HEK293 (cell line): ENCODE results near the gene TWIST2.

Experiments
- CTCF ChIA-PET: fragments of 350-600 bp; formaldehyde crosslinking; extraction: SDS; loops from one replicate; lab custom pipeline; 2021; ENCODE audit warnings: antibody characterized with exemption; lab: Yijun Ruan, JAX
- POLR2A ChIA-PET: fragments of 300-600 bp; formaldehyde crosslinking; extraction: SDS; loops from one replicate; lab custom pipeline; 2020; ENCODE audit warnings: antibody characterized with exemption, inconsistent platforms; lab: Yijun Ruan, JAX
- H3K27ac ChIP-seq: fragments of 200-500 bp; sonication (Bioruptor generic); 2 replicates; pipeline ENCODE4 v1.5.1; 2014; ENCODE audit warnings: low read depth, low read length, control low read depth, inconsistent platforms; ENCODE audit errors: extremely low read depth
- H3K36me3 ChIP-seq, 2 experiments: fragments of 200-500 bp in 1 of 2; sonication (Bioruptor generic) in 1 of 2; 1 replicate in 1 of 2; 2 replicates in 1 of 2; pipeline ENCODE4 v1.5.1; 2014 to 2017; ENCODE audit warnings: inconsistent platforms in 2 of 2, low read length in 2 of 2; ENCODE audit not compliant: control insufficient read depth in 2 of 2, insufficient read depth in 1 of 2
- H3K4me1 ChIP-seq: fragments of 200-500 bp; sonication (Bioruptor generic); 2 replicates; pipeline ENCODE4 v1.5.1; 2014; ENCODE audit warnings: mild to moderate bottlenecking, low read length, inconsistent platforms; ENCODE audit not compliant: control insufficient read depth, insufficient read depth
- H3K4me3 ChIP-seq: 2 replicates; pipeline ENCODE4 v1.5.1; 2011; ENCODE audit warnings: low read depth, mild to moderate bottlenecking, control low read depth, low read length, moderate library complexity
- H3K9me3 ChIP-seq: fragments of 200-500 bp; sonication (Bioruptor generic); 2 replicates; pipeline ENCODE4 v1.5.1; 2014; ENCODE audit warnings: low read depth, low read length, inconsistent platforms; ENCODE audit not compliant: control insufficient read depth, insufficient read depth
- GLI2 ChIP-seq: fragments of 450-650 bp; formaldehyde crosslinking; IDR thresholded peaks from 2 replicates; pipeline ENCODE4; 2017; ENCODE audit warnings: missing biosample characterization, missing genetic modification characterization, low read depth, borderline replicate concordance
- PRDM2 ChIP-seq: fragments of 450-650 bp; formaldehyde crosslinking; IDR thresholded peaks from 2 replicates; pipeline ENCODE4 v1.5.1; 2016; ENCODE audit warnings: missing biosample characterization, missing genetic modification characterization, borderline replicate concordance
- YY1 ChIP-seq: fragments of 450-650 bp; formaldehyde crosslinking; IDR thresholded peaks from 2 replicates; pipeline ENCODE4 v1.5.1; 2018; ENCODE audit warnings: missing biosample characterization, missing genetic modification characterization
- ZBTB17 ChIP-seq: fragments of 450-650 bp; formaldehyde crosslinking; IDR thresholded peaks from 2 replicates; pipeline ENCODE4 v1.5.1; 2016; ENCODE audit warnings: missing biosample characterization, missing genetic modification characterization
- ZBTB8A ChIP-seq: fragments of 450-650 bp; formaldehyde crosslinking; IDR thresholded peaks from 2 replicates; pipeline ENCODE4 v1.5.1; 2016; ENCODE audit warnings: missing biosample characterization, missing genetic modification characterization
- ZFP3 ChIP-seq: fragments of 450-650 bp; formaldehyde crosslinking; IDR thresholded peaks from 2 replicates; pipeline ENCODE4 v1.5.1; 2016; ENCODE audit warnings: low read depth, missing biosample characterization, missing genetic modification characterization
- ZNF132 ChIP-seq: fragments of 450-650 bp; formaldehyde crosslinking; IDR thresholded peaks from 2 replicates; pipeline ENCODE4 v1.5.1; 2017; ENCODE audit warnings: missing biosample characterization, missing genetic modification characterization, borderline replicate concordance
- ZNF184 ChIP-seq: fragments of 450-650 bp; IDR thresholded peaks from 2 replicates; pipeline ENCODE4 v1.5.1; 2018; ENCODE audit warnings: missing biosample characterization, mild to moderate bottlenecking, missing genetic modification characterization
- ZNF19 ChIP-seq: fragments of 450-650 bp; formaldehyde crosslinking; IDR thresholded peaks from 2 replicates; pipeline ENCODE4; 2016; ENCODE audit warnings: missing biosample characterization, missing genetic modification characterization, low read depth
- ZNF302 ChIP-seq: fragments of 450-650 bp; formaldehyde crosslinking; IDR thresholded peaks from 2 replicates; pipeline ENCODE4 v1.5.1; 2016; ENCODE audit warnings: missing biosample characterization, missing genetic modification characterization, low read depth
- ZNF37A ChIP-seq: fragments of 450-650 bp; IDR thresholded peaks from 2 replicates; pipeline ENCODE4 v1.5.1; 2018; ENCODE audit warnings: missing biosample characterization, missing genetic modification characterization
- ZNF394 ChIP-seq: fragments of 450-650 bp; formaldehyde crosslinking; IDR thresholded peaks from 2 replicates; pipeline ENCODE4 v1.5.1; 2016; ENCODE audit warnings: missing biosample characterization, missing genetic modification characterization, mild to moderate bottlenecking, moderate library complexity, borderline replicate concordance
- ZNF48 ChIP-seq: fragments of 450-650 bp; formaldehyde crosslinking; IDR thresholded peaks from 2 replicates; pipeline ENCODE4 v1.5.1; 2016; ENCODE audit warnings: missing biosample characterization, missing genetic modification characterization
- ZNF513 ChIP-seq: fragments of 450-650 bp; IDR thresholded peaks from 2 replicates; pipeline ENCODE4 v1.5.1; 2018; ENCODE audit warnings: missing biosample characterization, missing genetic modification characterization
- ZNF518A ChIP-seq: fragments of 450-650 bp; formaldehyde crosslinking; conservative IDR thresholded peaks from 2 replicates; pipeline ENCODE4 v1.5.1; 2016; ENCODE audit warnings: low read depth, missing biosample characterization, missing genetic modification characterization
- ZNF529 ChIP-seq: fragments of 450-650 bp; formaldehyde crosslinking; IDR thresholded peaks from 2 replicates; pipeline ENCODE4 v1.5.1; 2017; ENCODE audit warnings: missing genetic modification characterization, missing biosample characterization; ENCODE audit not compliant: insufficient replicate concordance
- ZNF624 ChIP-seq: fragments of 450-650 bp; formaldehyde crosslinking; IDR thresholded peaks from 2 replicates; pipeline ENCODE4 v1.5.1; 2017; ENCODE audit warnings: missing biosample characterization, missing genetic modification characterization
- ZNF768 ChIP-seq: fragments of 450-650 bp; formaldehyde crosslinking; IDR thresholded peaks from 2 replicates; pipeline ENCODE4 v1.5.1; 2018; ENCODE audit warnings: missing biosample characterization, mild to moderate bottlenecking, missing genetic modification characterization
- ZNF785 ChIP-seq: fragments of 450-650 bp; formaldehyde crosslinking; IDR thresholded peaks from 2 replicates; pipeline ENCODE4 v1.5.1; 2016; ENCODE audit warnings: missing biosample characterization, missing genetic modification characterization
- ZNF830 ChIP-seq: fragments of 450-650 bp; IDR thresholded peaks from 2 replicates; pipeline ENCODE4 v1.5.0; 2018; ENCODE audit warnings: missing biosample characterization, missing genetic modification characterization, low read depth, mild to moderate bottlenecking, moderate library complexity
- ZSCAN23 ChIP-seq: fragments of 450-650 bp; formaldehyde crosslinking; IDR thresholded peaks from 2 replicates; pipeline ENCODE4 v1.5.1; 2016; ENCODE audit warnings: missing biosample characterization, missing genetic modification characterization

The TWIST2 gene

GRCh38 chr2:238846378-238846627 is 1.6 kb upstream of the TWIST2 start (continued):
- TF ChIP-seq ZFP3 (tag by site-specific recombination), result no peak
- TF ChIP-seq ZNF529 (tag by site-specific recombination), result no peak
- TF ChIP-seq ZNF785, result no peak
- TF ChIP-seq, all 188 proteins: peak for 0

GRCh38 chr2:238846628-238847418 is 1.1 kb upstream of the TWIST2 start:
- TF ChIP-seq ZNF37A (tag by site-specific recombination) (no peak), ZNF624 (tag by site-specific recombination) (no peak), GLI2 (tag by site-specific recombination) (no peak), ZNF518A (tag by site-specific recombination) (no peak), ZNF48 (tag by site-specific recombination) (no peak), ZNF302 (tag by site-specific recombination) (no peak), YY1 (tag by site-specific recombination) (no peak), ZNF830 (tag by site-specific recombination) (no peak), ZNF768 (tag by site-specific recombination) (no peak), ZNF19 (tag by site-specific recombination) (no peak), ZNF394 (tag by site-specific recombination) (no peak), ZSCAN23 (tag by site-specific recombination) (no peak), ZNF184 (no peak), PRDM2 (tag by site-specific recombination) (no peak), ZBTB17 (tag by site-specific recombination) (no peak), ZNF132 (tag by site-specific recombination) (no peak), ZNF513 (tag by site-specific recombination) (no peak), ZBTB8A (no peak)
- no peaks in the 10 kb centered on the region for H3K36me3 ChIP-seq
- no peak overlapping the region for H3K27ac ChIP-seq
- H3K4me1 ChIP-seq, result peaks cover 6% of the 10 kb centered on the region; the same call in 1 of the 2 replicates
- H3K9me3 ChIP-seq, result no peaks in the 10 kb centered on the region
- CTCF ChIA-PET, result no interaction called here
- H3K4me3 ChIP-seq, result no peak overlapping the region
- POLR2A ChIA-PET, result no interaction called here
